Neural cell (in vitro differentiated cells): ENCODE data around the gene ACAA2.

Experiments
- CTCF ChIP-seq: fragments of 450-650 bp; IDR thresholded peaks from 2 replicates; pipeline ENCODE4 v1.5.1; 2014; ENCODE audit warnings: antibody characterized with exemption, mild to moderate bottlenecking, moderate library complexity; ENCODE audit not compliant: poor library complexity, severe bottlenecking
- EP300 ChIP-seq: fragments of 450-650 bp; conservative IDR thresholded peaks from 2 replicates; pipeline ENCODE4 v1.6.1; 2014; ENCODE audit warnings: antibody characterized with exemption, mild to moderate bottlenecking, moderate library complexity; ENCODE audit not compliant: poor library complexity, severe bottlenecking
- MXI1 ChIP-seq: fragments of 450-650 bp; conservative IDR thresholded peaks from 2 replicates; pipeline ENCODE4 v1.6.1; 2014; ENCODE audit warnings: antibody characterized with exemption, mild to moderate bottlenecking; ENCODE audit not compliant: poor library complexity, severe bottlenecking
- POLR2AphosphoS5 ChIP-seq: IDR thresholded peaks from 2 replicates; pipeline ENCODE4 v1.6.1; 2012
- RAD21 ChIP-seq: fragments of 450-650 bp; conservative IDR thresholded peaks from 2 replicates; pipeline ENCODE4 v1.6.1; 2014; ENCODE audit warnings: antibody characterized with exemption, mild to moderate bottlenecking, moderate library complexity
- REST ChIP-seq: IDR thresholded peaks from 2 replicates; pipeline ENCODE4 v1.6.1; 2012; ENCODE audit warnings: borderline replicate concordance
- SMC3 ChIP-seq: fragments of 450-650 bp; conservative IDR thresholded peaks from 2 replicates; pipeline ENCODE4 v1.6.1; 2014; ENCODE audit warnings: antibody characterized with exemption, mild to moderate bottlenecking, moderate library complexity; ENCODE audit not compliant: poor library complexity
- TAF1 ChIP-seq: IDR thresholded peaks from 2 replicates; pipeline ENCODE4 v1.6.1; 2012; ENCODE audit warnings: low read depth

GRCh38 chr18:49817947-49818346, 4.6 kb upstream of the ACAA2 start:
- TF ChIP-seq POLR2AphosphoS5: no peak
- no peak for TF ChIP-seq REST
- no peak for TF ChIP-seq CTCF
- no peak for TF ChIP-seq EP300
- no peak for TF ChIP-seq TAF1
- no peak for TF ChIP-seq SMC3
- TF ChIP-seq RAD21: no peak
- no peak for TF ChIP-seq MXI1
